K562 (cell line): ENCODE results near the gene PSMB10. TPM values are rescaled to one million over a fixed set of nuclear protein-coding genes. Genes with fewer than 3 reads are reported as not detected.

Experiments
- HDAC3 ChIP-seq: fragments of 450-650 bp; IDR thresholded peaks from 2 replicates; pipeline ENCODE4 v1.6.1; 2018; ENCODE audit warnings: borderline replicate concordance, mild to moderate bottlenecking, moderate library complexity; ENCODE audit not compliant: partially characterized antibody
- HEY1 ChIP-seq: fragments of 250-450 bp; sonication (Bioruptor Pico); IDR thresholded peaks from 2 replicates; pipeline ENCODE4 v1.5.0; 2020; ENCODE audit warnings: mild to moderate bottlenecking, moderate library complexity, borderline replicate concordance
- HNRNPUL1 ChIP-seq: fragments of 200-400 bp; formaldehyde crosslinking; IDR thresholded peaks from 2 replicates; pipeline ENCODE4 v1.6.1; 2017; ENCODE audit warnings: low read length
- ILK ChIP-seq: fragments of 450-650 bp; IDR thresholded peaks from 2 replicates; pipeline ENCODE4 v1.6.1; 2016; ENCODE audit warnings: missing genetic modification characterization, low read depth, mild to moderate bottlenecking, missing compliant biosample characterization, moderate library complexity, borderline replicate concordance
- MBD1 ChIP-seq: fragments of 250-450 bp; sonication (Bioruptor Pico); IDR thresholded peaks from 2 replicates; pipeline ENCODE4 v1.8.0; 2022; ENCODE audit warnings: inconsistent platforms
- MYNN ChIP-seq, 2 experiments: sonication (generic); formaldehyde crosslinking in 1 of 2; IDR thresholded peaks; 2 replicates each; pipeline versions ENCODE4 v1.5.0 to v1.6.1; 2016 to 2020; ENCODE audit warnings: antibody characterized with exemption in 1 of 2, missing genetic modification reagents in 1 of 2
- NBN ChIP-seq: fragments of 450-650 bp; IDR thresholded peaks from 2 replicates; pipeline ENCODE4 v1.6.1; 2016; ENCODE audit warnings: low read depth, mild to moderate bottlenecking
- RHOXF2B ChIP-seq: fragments of 250-450 bp; sonication (Bioruptor Pico); conservative IDR thresholded peaks from 2 replicates; pipeline ENCODE4 v1.5.1; 2021
- SAFB ChIP-seq: fragments of 200-400 bp; formaldehyde crosslinking; IDR thresholded peaks from 2 replicates; pipeline ENCODE4 v1.6.1; 2017; ENCODE audit warnings: low read depth, low read length, borderline replicate concordance
- SNAPC5 ChIP-seq: fragments of 250-450 bp; sonication (Bioruptor Pico); IDR thresholded peaks from 2 replicates; pipeline ENCODE4 v1.8.0; 2021; ENCODE audit warnings: moderate library complexity, mild to moderate bottlenecking, inconsistent platforms
- SRF ChIP-seq, 2 experiments: fragments of 250-450, 450-650 bp in 1 of 2; sonication (Bioruptor Pico) in 1 of 2; sonication (generic) in 1 of 2; formaldehyde crosslinking; IDR thresholded peaks; 2 replicates each; pipeline versions ENCODE4 v1.5.0 to v1.5.1; 2020 to 2022; ENCODE audit warnings: mild to moderate bottlenecking in 1 of 2, missing genetic modification reagents in 1 of 2
- STAT5A ChIP-seq: IDR thresholded peaks from 2 replicates; pipeline ENCODE4 v1.6.1; 2012; ENCODE audit warnings: low read length, inconsistent platforms, borderline replicate concordance
- ZFX ChIP-seq: sonication (generic); formaldehyde crosslinking; IDR thresholded peaks from 2 replicates; pipeline ENCODE4 v1.8.0; 2022; ENCODE audit warnings: mild to moderate bottlenecking, missing genetic modification reagents, moderate library complexity
- ZNF586 ChIP-seq: fragments of 450-650 bp; formaldehyde crosslinking; conservative IDR thresholded peaks from 2 replicates; pipeline ENCODE4 v1.4.0; 2020; ENCODE audit warnings: mild to moderate bottlenecking, moderate library complexity
- ZNF696 ChIP-seq: fragments of 250-450 bp; sonication (Bioruptor Pico); conservative IDR thresholded peaks from 2 replicates; pipeline ENCODE4 v1.4.0; 2020; ENCODE audit warnings: mild to moderate bottlenecking, moderate library complexity
- polyA plus RNA-seq, 8 experiments: library from polyadenylated mRNA; depleted of rRNA in 4 of 8; stranded (reverse) in 5 of 8; unstranded in 3 of 8; fragments of >200 nt; fragmentation: Nextera tagmentation in 2 of 8; fragmentation: Illumina TruSeq in 1 of 8; extraction: Ambion mirVana in 2 of 8; extraction: Trizol in 1 of 8; gene quantifications; 2 replicates each; pipeline versions ENCODE4 v1.2.1 to v1.2.3, GENCODE V29; 2011 to 2014; ENCODE audit warnings: inconsistent platforms in 1 of 8, missing spikeins in 1 of 8
- total RNA-seq, 7 experiments: library from RNA; depleted of rRNA in 6 of 7; stranded (reverse); fragments of >200 nt in 6 of 7; fragmentation: Illumina TruSeq in 2 of 7; extraction: Trizol in 2 of 7; gene quantifications; 2 replicates each; pipeline versions ENCODE4 v1.2.1 to v1.2.3, GENCODE V29; 2011 to 2021; ENCODE audit warnings: low replicate concordance in 1 of 7
- TF ChIP-seq, protein P1 (sequence below): fragments of 450-650 bp; IDR thresholded peaks from 2 replicates; pipeline ENCODE4 v1.7.1; 2018; ENCODE audit warnings: mild to moderate bottlenecking, low read depth; ENCODE audit not compliant: partially characterized antibody
- TF ChIP-seq, protein P2 (sequence below): conservative IDR thresholded peaks from 2 replicates; pipeline ENCODE4 v1.6.1; 2011; ENCODE audit warnings: low read depth, mild to moderate bottlenecking, low read length; ENCODE audit not compliant: control insufficient read depth
- TF ChIP-seq, protein P3 (sequence below): fragments of 450-650 bp; IDR thresholded peaks from 2 replicates; pipeline ENCODE4 v1.6.1; 2014; ENCODE audit warnings: low read depth, mild to moderate bottlenecking, moderate library complexity, borderline replicate concordance

PSMB10 gene
- total and polyA plus RNA-seq, 9 of the 15 experiments (the other 6 are each of a cell fraction or from before 2014, with no cell fraction given) = 11.7 to 105 (median 51.0) TPM

GRCh38 chr16:67935402-67936123 lies 1.1 kb downstream of the PSMB10 start (continued):
- TF ChIP-seq MBD1 (CRISPR knock-in tag) (no peak), ZNF586 (CRISPR knock-in tag) (no peak), ZFX (CRISPR knock-in tag) (peak; percentile 46), HDAC3 (no peak), NBN (0 out of 2 replicates have a peak, but pooled peaks have one; percentile 27), SAFB (peak; percentile 73; the same call in 1 of the 2 replicates), ILK (no peak), SRF (CRISPR knock-in tag; IDR thresholded peaks at IDR 0.05) (peak in 1 of 2 experiments; percentile 44; a peak in 1 of 4 replicates), RHOXF2B (CRISPR knock-in tag) (no peak), SNAPC5 (CRISPR knock-in tag) (no peak), STAT5A (no peak), MYNN (IDR thresholded peaks at IDR 0.05) (no peak), MYNN (CRISPR knock-in tag; IDR thresholded peaks at IDR 0.05) (no peak), HNRNPUL1 (no peak), ZNF696 (CRISPR knock-in tag) (no peak), HEY1 (CRISPR knock-in tag) (peak; percentile 58; the same call in 1 of the 2 replicates)
- TF ChIP-seq, protein P1, sequence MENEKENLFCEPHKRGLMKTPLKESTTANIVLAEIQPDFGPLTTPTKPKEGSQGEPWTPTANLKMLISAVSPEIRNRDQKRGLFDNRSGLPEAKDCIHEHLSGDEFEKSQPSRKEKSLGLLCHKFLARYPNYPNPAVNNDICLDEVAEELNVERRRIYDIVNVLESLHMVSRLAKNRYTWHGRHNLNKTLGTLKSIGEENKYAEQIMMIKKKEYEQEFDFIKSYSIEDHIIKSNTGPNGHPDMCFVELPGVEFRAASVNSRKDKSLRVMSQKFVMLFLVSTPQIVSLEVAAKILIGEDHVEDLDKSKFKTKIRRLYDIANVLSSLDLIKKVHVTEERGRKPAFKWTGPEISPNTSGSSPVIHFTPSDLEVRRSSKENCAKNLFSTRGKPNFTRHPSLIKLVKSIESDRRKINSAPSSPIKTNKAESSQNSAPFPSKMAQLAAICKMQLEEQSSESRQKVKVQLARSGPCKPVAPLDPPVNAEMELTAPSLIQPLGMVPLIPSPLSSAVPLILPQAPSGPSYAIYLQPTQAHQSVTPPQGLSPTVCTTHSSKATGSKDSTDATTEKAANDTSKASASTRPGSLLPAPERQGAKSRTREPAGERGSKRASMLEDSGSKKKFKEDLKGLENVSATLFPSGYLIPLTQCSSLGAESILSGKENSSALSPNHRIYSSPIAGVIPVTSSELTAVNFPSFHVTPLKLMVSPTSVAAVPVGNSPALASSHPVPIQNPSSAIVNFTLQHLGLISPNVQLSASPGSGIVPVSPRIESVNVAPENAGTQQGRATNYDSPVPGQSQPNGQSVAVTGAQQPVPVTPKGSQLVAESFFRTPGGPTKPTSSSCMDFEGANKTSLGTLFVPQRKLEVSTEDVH = peak; percentile 29
- TF ChIP-seq, protein P2, sequence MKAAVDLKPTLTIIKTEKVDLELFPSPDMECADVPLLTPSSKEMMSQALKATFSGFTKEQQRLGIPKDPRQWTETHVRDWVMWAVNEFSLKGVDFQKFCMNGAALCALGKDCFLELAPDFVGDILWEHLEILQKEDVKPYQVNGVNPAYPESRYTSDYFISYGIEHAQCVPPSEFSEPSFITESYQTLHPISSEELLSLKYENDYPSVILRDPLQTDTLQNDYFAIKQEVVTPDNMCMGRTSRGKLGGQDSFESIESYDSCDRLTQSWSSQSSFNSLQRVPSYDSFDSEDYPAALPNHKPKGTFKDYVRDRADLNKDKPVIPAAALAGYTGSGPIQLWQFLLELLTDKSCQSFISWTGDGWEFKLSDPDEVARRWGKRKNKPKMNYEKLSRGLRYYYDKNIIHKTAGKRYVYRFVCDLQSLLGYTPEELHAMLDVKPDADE = peak; percentile 75; the same call in 1 of the 2 replicates
- TF ChIP-seq, protein P3, sequence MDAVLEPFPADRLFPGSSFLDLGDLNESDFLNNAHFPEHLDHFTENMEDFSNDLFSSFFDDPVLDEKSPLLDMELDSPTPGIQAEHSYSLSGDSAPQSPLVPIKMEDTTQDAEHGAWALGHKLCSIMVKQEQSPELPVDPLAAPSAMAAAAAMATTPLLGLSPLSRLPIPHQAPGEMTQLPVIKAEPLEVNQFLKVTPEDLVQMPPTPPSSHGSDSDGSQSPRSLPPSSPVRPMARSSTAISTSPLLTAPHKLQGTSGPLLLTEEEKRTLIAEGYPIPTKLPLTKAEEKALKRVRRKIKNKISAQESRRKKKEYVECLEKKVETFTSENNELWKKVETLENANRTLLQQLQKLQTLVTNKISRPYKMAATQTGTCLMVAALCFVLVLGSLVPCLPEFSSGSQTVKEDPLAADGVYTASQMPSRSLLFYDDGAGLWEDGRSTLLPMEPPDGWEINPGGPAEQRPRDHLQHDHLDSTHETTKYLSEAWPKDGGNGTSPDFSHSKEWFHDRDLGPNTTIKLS = 0 out of 2 replicates have a peak, but pooled peaks have one; percentile 19
